ENCODE measurements around the gene PAK4. TPM values are rescaled to one million over a fixed set of nuclear protein-coding genes. Genes with fewer than 3 reads are reported as not detected.
A peak's percentile ranks its signal among the peaks of the same experiment; 100 is the strongest.

The PAK4 gene
- total RNA-seq, 1 donor from 2014 or later, result 89.3 TPM

- no peak for DNase-seq (ENCODE audit: low spot score)
Measured at GRCh38 chr19:39180749-39181148, 55.2 kb downstream of the PAK4 start.

GRCh38 chr19:39181500-39182173 is 56.1 kb downstream of the PAK4 start:
- no peak for DNase-seq (ENCODE audit: low spot score)

GRCh38 chr19:39182174-39182505 is 56.6 kb downstream of the PAK4 start:
- no peak for DNase-seq (ENCODE audit: low spot score)

- no peak for DNase-seq (ENCODE audit: low spot score)
Measured at GRCh38 chr19:39183104-39183503, 57.5 kb downstream of the PAK4 start.

- DNase-seq (ENCODE audit: low spot score), result no peak
Measured at GRCh38 chr19:39186391-39186790, 60.8 kb downstream of the PAK4 start.

- no peak for DNase-seq (ENCODE audit: low spot score)
Measured at GRCh38 chr19:39187552-39187943, 62.0 kb downstream of the PAK4 start.

- no peak for DNase-seq (ENCODE audit: low spot score)
Measured at GRCh38 chr19:39188960-39189359, 63.4 kb downstream of the PAK4 start.

- no peak for DNase-seq (ENCODE audit: low spot score)
Measured at GRCh38 chr19:39190768-39191167, 65.2 kb downstream of the PAK4 start.

GRCh38 chr19:39192846-39193245 is 67.3 kb downstream of the PAK4 start:
- DNase-seq (ENCODE audit: low spot score), result no peak

GRCh38 chr19:39193803-39194202 is 68.2 kb downstream of the PAK4 start:
- DNase-seq (ENCODE audit: low spot score), result peak; percentile 39

- no peak for DNase-seq (ENCODE audit: low spot score)
Measured at GRCh38 chr19:39194832-39195542, 69.4 kb downstream of the PAK4 start.

GRCh38 chr19:39195755-39196154 is 70.2 kb downstream of the PAK4 start:
- no peak for DNase-seq (ENCODE audit: low spot score)

GRCh38 chr19:39196320-39196719 is 70.7 kb downstream of the PAK4 start:
- no peak for DNase-seq (ENCODE audit: low spot score)

- no peak for DNase-seq (ENCODE audit: low spot score)
Measured at GRCh38 chr19:39196860-39197562, 71.4 kb downstream of the PAK4 start, which contains the start of gene NCCRP1. NCCRP1 (plus strand) TSS chr19:39196964; CDS start chr19:39196983, 19 bp downstream.

GRCh38 chr19:39197808-39198207 is 72.2 kb downstream of the PAK4 start:
- DNase-seq (ENCODE audit: low spot score), result no peak

GRCh38 chr19:39199025-39199424 is 73.4 kb downstream of the PAK4 start:
- DNase-seq (ENCODE audit: low spot score), result no peak

GRCh38 chr19:39200066-39200802 is 74.6 kb downstream of the PAK4 start:
- DNase-seq (ENCODE audit: low spot score), result no peak

GRCh38 chr19:39200803-39201115 is 75.2 kb downstream of the PAK4 start:
- DNase-seq (ENCODE audit: low spot score), result no peak

- no peak for DNase-seq (ENCODE audit: low spot score)
Measured at GRCh38 chr19:39202998-39203355, 77.4 kb downstream of the PAK4 start.

- DNase-seq (ENCODE audit: low spot score), result no peak
Measured at GRCh38 chr19:39203372-39204341, 78.1 kb downstream of the PAK4 start, which contains the start of gene SYCN. SYCN (minus strand) TSS chr19:39204263; CDS start chr19:39204254, 9 bp downstream.

- no peak for DNase-seq (ENCODE audit: low spot score)
Measured at GRCh38 chr19:39205449-39205764, 79.8 kb downstream of the PAK4 start.
